Measurements from ENCODE around the gene PROK1. TPM values are rescaled to one million over a fixed set of nuclear protein-coding genes. Genes with fewer than 3 reads are reported as not detected.

PROK1 gene
- total RNA-seq, 2 donors from 2014 or later: 0.20 TPM; not detected in 1

GRCh38 chr1:110485725-110486124 lies 34.8 kb downstream of the PROK1 start:
- TF ChIP-seq CTCF (conservative IDR thresholded peaks at IDR 0.05): no peak
- 42% methylated on average over 2 of the region's 2 CpGs; no CpG with 5 or more reads in 1 of the 2 experiments for WGBS, 2 experiments (ENCODE audit: insufficient coverage in 1 of 2, insufficient read length in 1 of 2)
- Histone ChIP-seq H3K27ac (ENCODE audit: low read depth, low read length) (no peak overlapping the region), H3K4me1 (ENCODE audit: control insufficient read depth, insufficient read depth, low read length) (peaks cover 2% of the 10 kb centered on the region), H3K9ac (ENCODE audit: extremely low read depth, low read length, poor library complexity, severe bottlenecking) (no peak overlapping the region), H3K4me3 (ENCODE audit: low read length) (no peak overlapping the region), H3K27me3 (ENCODE audit: control insufficient read depth, insufficient read depth, low read length, poor library complexity, severe bottlenecking) (peaks cover 19% of the 10 kb centered on the region), H3K9me3 (ENCODE audit: control insufficient read depth, low read length) (no peaks in the 10 kb centered on the region), H3K36me3 (ENCODE audit: control insufficient read depth, insufficient read depth, low read length) (no peaks in the 10 kb centered on the region)
- H3K4me3 Mint-ChIP-seq: no peak overlapping the region
- no peaks in the 10 kb centered on the region for H3K9me3 Mint-ChIP-seq
- H3K4me1 Mint-ChIP-seq: peaks cover 27% of the 10 kb centered on the region
- H3K27ac Mint-ChIP-seq: no peak overlapping the region
- no peaks in the 10 kb centered on the region for H3K36me3 Mint-ChIP-seq (ENCODE audit: low read depth)
- DNase-seq: no peak
- H3K27me3 Mint-ChIP-seq (ENCODE audit: insufficient read depth): peaks cover 26% of the 10 kb centered on the region

GRCh38 chr1:110487726-110488125 lies 36.8 kb downstream of the PROK1 start:
- H3K9me3 Mint-ChIP-seq: no peaks in the 10 kb centered on the region
- Histone ChIP-seq H3K4me3 (ENCODE audit: low read length) (no peak overlapping the region), H3K9me3 (ENCODE audit: control insufficient read depth, low read length) (no peaks in the 10 kb centered on the region), H3K36me3 (ENCODE audit: control insufficient read depth, insufficient read depth, low read length) (no peaks in the 10 kb centered on the region), H3K27ac (ENCODE audit: low read depth, low read length) (no peak overlapping the region), H3K9ac (ENCODE audit: extremely low read depth, low read length, poor library complexity, severe bottlenecking) (no peak overlapping the region), H3K27me3 (ENCODE audit: control insufficient read depth, insufficient read depth, low read length, poor library complexity, severe bottlenecking) (peaks cover 15% of the 10 kb centered on the region), H3K4me1 (ENCODE audit: control insufficient read depth, insufficient read depth, low read length) (no peaks in the 10 kb centered on the region)
- WGBS, 2 experiments (ENCODE audit: insufficient coverage in 1 of 2, insufficient read length in 1 of 2): 83 to 89% methylated on average over 7 to 8 of the region's 8 CpGs
- H3K36me3 Mint-ChIP-seq (ENCODE audit: low read depth): no peaks in the 10 kb centered on the region
- H3K27me3 Mint-ChIP-seq (ENCODE audit: insufficient read depth): peaks cover 19% of the 10 kb centered on the region
- no peak overlapping the region for H3K4me3 Mint-ChIP-seq
- DNase-seq: no peak
- peaks cover 14% of the 10 kb centered on the region for H3K4me1 Mint-ChIP-seq
- no peak for TF ChIP-seq CTCF (conservative IDR thresholded peaks at IDR 0.05)
- H3K27ac Mint-ChIP-seq: no peak overlapping the region

DNA sequence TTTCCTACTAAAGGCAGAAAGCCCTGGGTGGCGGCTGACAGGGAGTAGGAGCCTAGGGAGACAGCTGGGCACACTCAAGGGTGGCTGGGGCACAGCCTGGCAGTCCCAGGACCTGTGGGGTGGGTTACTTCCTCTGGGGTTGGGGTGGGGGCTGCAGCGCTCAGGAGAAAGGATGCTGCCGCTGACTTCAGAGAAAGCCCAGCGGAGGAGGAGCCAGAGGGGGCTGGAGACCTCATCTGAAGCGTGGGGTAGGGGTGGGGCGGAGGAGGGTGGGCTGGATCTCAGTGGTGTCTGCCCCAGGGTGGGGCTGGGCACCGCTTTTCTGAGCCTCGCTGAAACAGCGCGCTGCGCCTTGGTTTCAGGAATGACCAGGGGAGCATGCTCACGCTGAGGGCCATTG lies 37.2 kb downstream of the PROK1 start:
- no peaks in the 10 kb centered on the region for H3K36me3 Mint-ChIP-seq (ENCODE audit: low read depth)
- no peak overlapping the region for H3K9ac ChIP-seq (ENCODE audit: extremely low read depth, low read length, poor library complexity, severe bottlenecking)
- H3K36me3 ChIP-seq (ENCODE audit: control insufficient read depth, insufficient read depth, low read length): no peaks in the 10 kb centered on the region
- H3K27me3 ChIP-seq (ENCODE audit: control insufficient read depth, insufficient read depth, low read length, poor library complexity, severe bottlenecking): peaks cover 13% of the 10 kb centered on the region
- H3K9me3 ChIP-seq (ENCODE audit: control insufficient read depth, low read length): no peaks in the 10 kb centered on the region
- no peaks in the 10 kb centered on the region for H3K9me3 Mint-ChIP-seq
- no peak overlapping the region for H3K4me3 ChIP-seq (ENCODE audit: low read length)
- H3K4me1 Mint-ChIP-seq: peaks cover 12% of the 10 kb centered on the region
- 89 to 94% methylated on average over 8 to 12 of the region's 12 CpGs for WGBS, 2 experiments (ENCODE audit: insufficient coverage in 1 of 2, insufficient read length in 1 of 2)
- no peak overlapping the region for H3K27ac Mint-ChIP-seq
- TF ChIP-seq CTCF (conservative IDR thresholded peaks at IDR 0.05): no peak
- no peak overlapping the region for H3K4me3 Mint-ChIP-seq
- DNase-seq: no peak
- no peak overlapping the region for H3K27ac ChIP-seq (ENCODE audit: low read depth, low read length)
- peaks cover 16% of the 10 kb centered on the region for H3K27me3 Mint-ChIP-seq (ENCODE audit: insufficient read depth)
- H3K4me1 ChIP-seq (ENCODE audit: control insufficient read depth, insufficient read depth, low read length): no peaks in the 10 kb centered on the region
